ENCODE results near the gene DPYSL3. TPM values are rescaled to one million over a fixed set of nuclear protein-coding genes. Genes with fewer than 3 reads are reported as not detected.

Gene DPYSL3
- total and polyA plus RNA-seq, 5 donors from 2014 or later = 1.1 TPM; not detected in 4

GRCh38 chr5:147512659-147513379 lies 3.0 kb upstream of the DPYSL3 start:
- no peak for ATAC-seq (ENCODE audit: low read depth in 2 of 2)
- no peaks in the 10 kb centered on the region for H3K36me3 ChIP-seq (ENCODE audit: control insufficient read depth, insufficient read depth, low read length)

GRCh38 chr5:147510885-147511284 lies 1.0 kb upstream of the DPYSL3 start:
- Histone ChIP-seq H3K4me1 (ENCODE audit: control insufficient read depth, insufficient read depth, low read length, poor library complexity, severe bottlenecking) (no peaks in the 10 kb centered on the region), H3K27ac (ENCODE audit: insufficient read depth, low read length, poor library complexity, severe bottlenecking) (no peak overlapping the region), H3K27me3 (ENCODE audit: control insufficient read depth, insufficient read depth, low read length) (peaks cover 2% of the 10 kb centered on the region), H3K36me3 (ENCODE audit: control insufficient read depth, insufficient read depth, low read length) (no peaks in the 10 kb centered on the region), H3K9me3 (ENCODE audit: control insufficient read depth in 2 of 2, low read length in 2 of 2) (no peaks in the 10 kb centered on the region), H3K4me3 (ENCODE audit: low read depth, low read length) (no peak overlapping the region)
- H3K27ac Mint-ChIP-seq = no peak overlapping the region
- no peaks in the 10 kb centered on the region for H3K36me3 Mint-ChIP-seq
- ATAC-seq (ENCODE audit: low read depth in 2 of 2) (no peak), DNase-seq (no peak)
- H3K4me1 Mint-ChIP-seq = peaks cover 0 to 3% (median 0%) of the 10 kb centered on the region in 4 donors
- no peak overlapping the region for H3K4me3 Mint-ChIP-seq
- peaks cover 0 to 7% (median 3%) of the 10 kb centered on the region in 7 donors for H3K9me3 Mint-ChIP-seq
- peaks cover 23% of the 10 kb centered on the region for H3K27me3 Mint-ChIP-seq

More at GRCh38 chr5:147512659-147513379, 3.0 kb upstream of the DPYSL3 start:
- no peak overlapping the region for H3K4me3 Mint-ChIP-seq
- no peaks in the 10 kb centered on the region for H3K36me3 Mint-ChIP-seq
- peaks cover 0 to 7% (median 2%) of the 10 kb centered on the region in 7 donors for H3K9me3 Mint-ChIP-seq
- Histone ChIP-seq H3K27me3 (ENCODE audit: control insufficient read depth, insufficient read depth, low read length) (peaks cover under 1% of the 10 kb centered on the region), H3K27ac (ENCODE audit: insufficient read depth, low read length, poor library complexity, severe bottlenecking) (no peak overlapping the region), H3K4me1 (ENCODE audit: control insufficient read depth, insufficient read depth, low read length, poor library complexity, severe bottlenecking) (no peaks in the 10 kb centered on the region), H3K4me3 (ENCODE audit: low read depth, low read length) (no peak overlapping the region), H3K9me3 (ENCODE audit: control insufficient read depth in 2 of 2, low read length in 2 of 2) (no peaks in the 10 kb centered on the region)
- no peak for DNase-seq
- peaks cover 23% of the 10 kb centered on the region for H3K27me3 Mint-ChIP-seq
- H3K27ac Mint-ChIP-seq = no peak overlapping the region
- peaks cover 0 to 3% (median 0%) of the 10 kb centered on the region in 4 donors for H3K4me1 Mint-ChIP-seq

GRCh38 chr5:147509041-147509709 lies 693 bp downstream of the DPYSL3 start:
- H3K36me3 Mint-ChIP-seq = no peaks in the 10 kb centered on the region
- peaks cover 0 to 3% (median 0%) of the 10 kb centered on the region in 4 donors for H3K4me1 Mint-ChIP-seq
- H3K36me3 ChIP-seq (ENCODE audit: control insufficient read depth, insufficient read depth, low read length) = no peaks in the 10 kb centered on the region
- H3K27me3 ChIP-seq (ENCODE audit: control insufficient read depth, insufficient read depth, low read length) = peaks cover 2% of the 10 kb centered on the region
- DNase-seq (no peak), ATAC-seq (ENCODE audit: low read depth in 2 of 2) (no peak)
- H3K4me3 ChIP-seq (ENCODE audit: low read depth, low read length) = no peak overlapping the region
- H3K9me3 Mint-ChIP-seq = peaks cover 0 to 7% (median 3%) of the 10 kb centered on the region in 7 donors
- H3K9me3 ChIP-seq (ENCODE audit: control insufficient read depth in 2 of 2, low read length in 2 of 2) = no peaks in the 10 kb centered on the region
- H3K27ac ChIP-seq (ENCODE audit: insufficient read depth, low read length, poor library complexity, severe bottlenecking) = no peak overlapping the region
- no peak overlapping the region for H3K4me3 Mint-ChIP-seq
- peaks cover 23% of the 10 kb centered on the region for H3K27me3 Mint-ChIP-seq
- no peaks in the 10 kb centered on the region for H3K4me1 ChIP-seq (ENCODE audit: control insufficient read depth, insufficient read depth, low read length, poor library complexity, severe bottlenecking)
- H3K27ac Mint-ChIP-seq = no peak overlapping the region

- H3K27ac Mint-ChIP-seq = no peak overlapping the region
- H3K27me3 Mint-ChIP-seq = peaks cover 23% of the 10 kb centered on the region
- Histone ChIP-seq H3K9me3 (ENCODE audit: control insufficient read depth in 2 of 2, low read length in 2 of 2) (no peaks in the 10 kb centered on the region), H3K27ac (ENCODE audit: insufficient read depth, low read length, poor library complexity, severe bottlenecking) (no peak overlapping the region), H3K4me1 (ENCODE audit: control insufficient read depth, insufficient read depth, low read length, poor library complexity, severe bottlenecking) (no peaks in the 10 kb centered on the region), H3K36me3 (ENCODE audit: control insufficient read depth, insufficient read depth, low read length) (no peaks in the 10 kb centered on the region), H3K4me3 (ENCODE audit: low read depth, low read length) (no peak overlapping the region), H3K27me3 (ENCODE audit: control insufficient read depth, insufficient read depth, low read length) (peaks cover 2% of the 10 kb centered on the region)
- no peak for DNase-seq
- H3K4me1 Mint-ChIP-seq = peaks cover 0 to 3% (median 0%) of the 10 kb centered on the region in 4 donors
- peaks cover 0 to 7% (median 3%) of the 10 kb centered on the region in 7 donors for H3K9me3 Mint-ChIP-seq
- no peaks in the 10 kb centered on the region for H3K36me3 Mint-ChIP-seq
- no peak overlapping the region for H3K4me3 Mint-ChIP-seq
- no peak for ATAC-seq (ENCODE audit: low read depth in 2 of 2)
Measured at GRCh38 chr5:147508711-147509040, 1.2 kb downstream of the DPYSL3 start.

GRCh38 chr5:147507480-147508126 lies 2.3 kb downstream of the DPYSL3 start:
- H3K36me3 ChIP-seq (ENCODE audit: control insufficient read depth, insufficient read depth, low read length) = no peaks in the 10 kb centered on the region
- DNase-seq (no peak), ATAC-seq (ENCODE audit: low read depth in 2 of 2) (no peak)
- H3K27me3 ChIP-seq (ENCODE audit: control insufficient read depth, insufficient read depth, low read length) = peaks cover 2% of the 10 kb centered on the region
- peaks cover 0 to 3% (median 0%) of the 10 kb centered on the region in 4 donors for H3K4me1 Mint-ChIP-seq
- H3K27me3 Mint-ChIP-seq = peaks cover 19% of the 10 kb centered on the region
- H3K4me1 ChIP-seq (ENCODE audit: control insufficient read depth, insufficient read depth, low read length, poor library complexity, severe bottlenecking) = no peaks in the 10 kb centered on the region
- H3K27ac ChIP-seq (ENCODE audit: insufficient read depth, low read length, poor library complexity, severe bottlenecking) = no peak overlapping the region
- no peaks in the 10 kb centered on the region for H3K36me3 Mint-ChIP-seq
- H3K9me3 ChIP-seq (ENCODE audit: control insufficient read depth in 2 of 2, low read length in 2 of 2) = no peaks in the 10 kb centered on the region
- H3K27ac Mint-ChIP-seq = no peak overlapping the region
- H3K9me3 Mint-ChIP-seq = peaks cover 0 to 7% (median 3%) of the 10 kb centered on the region in 7 donors
- no peak overlapping the region for H3K4me3 ChIP-seq (ENCODE audit: low read depth, low read length)
- no peak overlapping the region for H3K4me3 Mint-ChIP-seq

- H3K4me3 ChIP-seq (ENCODE audit: low read depth, low read length) = no peak overlapping the region
- Mint-ChIP-seq H3K4me1 (no peaks in the 10 kb centered on the region), H3K9me3 (peaks cover 0 to 3% (median 2%) of the 10 kb centered on the region in 7 donors), H3K27me3 (peaks cover 7% of the 10 kb centered on the region), H3K36me3 (no peaks in the 10 kb centered on the region), H3K4me3 (no peak overlapping the region), H3K27ac (no peak overlapping the region)
- peaks cover 2% of the 10 kb centered on the region for H3K27me3 ChIP-seq (ENCODE audit: control insufficient read depth, insufficient read depth, low read length)
- H3K36me3 ChIP-seq (ENCODE audit: control insufficient read depth, insufficient read depth, low read length) = no peaks in the 10 kb centered on the region
- H3K4me1 ChIP-seq (ENCODE audit: control insufficient read depth, insufficient read depth, low read length, poor library complexity, severe bottlenecking) = no peaks in the 10 kb centered on the region
- H3K27ac ChIP-seq (ENCODE audit: insufficient read depth, low read length, poor library complexity, severe bottlenecking) = no peak overlapping the region
- no peaks in the 10 kb centered on the region for H3K9me3 ChIP-seq (ENCODE audit: control insufficient read depth in 2 of 2, low read length in 2 of 2)
- ATAC-seq (ENCODE audit: low read depth in 2 of 2) = no peak
- DNase-seq = no peak
Measured at GRCh38 chr5:147504535-147504934, 5.3 kb downstream of the DPYSL3 start.

GRCh38 chr5:147504011-147504410 lies 5.9 kb downstream of the DPYSL3 start:
- H3K4me1 ChIP-seq (ENCODE audit: control insufficient read depth, insufficient read depth, low read length, poor library complexity, severe bottlenecking) = no peaks in the 10 kb centered on the region
- DNase-seq = no peak
- H3K4me3 ChIP-seq (ENCODE audit: low read depth, low read length) = no peak overlapping the region
- Mint-ChIP-seq H3K4me3 (no peak overlapping the region), H3K9me3 (peaks cover 0 to 3% (median 2%) of the 10 kb centered on the region in 7 donors), H3K27ac (no peak overlapping the region), H3K36me3 (no peaks in the 10 kb centered on the region), H3K27me3 (peaks cover 6% of the 10 kb centered on the region), H3K4me1 (no peaks in the 10 kb centered on the region)
- no peak overlapping the region for H3K27ac ChIP-seq (ENCODE audit: insufficient read depth, low read length, poor library complexity, severe bottlenecking)
- no peak for ATAC-seq (ENCODE audit: low read depth in 2 of 2)
- no peaks in the 10 kb centered on the region for H3K9me3 ChIP-seq (ENCODE audit: control insufficient read depth in 2 of 2, low read length in 2 of 2)
- peaks cover 2% of the 10 kb centered on the region for H3K27me3 ChIP-seq (ENCODE audit: control insufficient read depth, insufficient read depth, low read length)
- no peaks in the 10 kb centered on the region for H3K36me3 ChIP-seq (ENCODE audit: control insufficient read depth, insufficient read depth, low read length)

All from CD4-positive, CD25-positive, alpha-beta regulatory T cell (primary cell).